ENCODE results near the gene ZDHHC16. TPM values are rescaled to one million over a fixed set of nuclear protein-coding genes. Genes with fewer than 3 reads are reported as not detected.

The ZDHHC16 gene
- total and polyA plus RNA-seq, 2 donors (not counting 1 experiment from before 2014, with no cell fraction given), result 24.1 to 41.5 TPM

DNA sequence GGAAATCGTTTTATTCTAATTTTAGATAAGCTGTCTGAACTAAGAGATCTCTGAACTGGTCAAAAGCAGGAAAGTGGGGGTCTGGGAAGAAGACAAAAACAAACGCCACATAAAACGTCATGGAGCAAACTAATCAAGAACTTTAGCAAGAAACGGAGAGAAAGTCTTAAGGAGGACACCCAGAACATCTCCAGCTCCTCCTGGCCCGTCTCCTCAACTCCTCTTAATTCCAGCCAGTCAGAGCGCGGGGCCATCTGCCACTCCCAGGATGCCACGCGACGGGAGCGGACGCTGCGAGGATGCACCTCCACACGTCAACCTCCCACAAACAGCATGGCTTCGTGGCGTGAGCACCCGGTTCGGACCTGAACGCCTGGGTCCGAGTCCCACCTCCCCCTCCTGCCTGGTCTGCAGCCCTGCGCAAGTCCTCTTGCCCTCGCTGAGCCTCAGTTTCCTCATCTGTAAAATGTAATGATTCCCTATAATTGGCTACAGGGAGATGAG, 51.6 kb downstream of the ZDHHC16 start:
- peak; percentile 68 for DNase-seq
- peak overlapping the region; percentile 95 for H3K9ac ChIP-seq (ENCODE audit: low read length)

More for the DNA sequence above, 51.6 kb downstream of the ZDHHC16 start:
- CTCF ChIA-PET, result no interaction called here
- no peak for ATAC-seq (ENCODE audit: low read depth)
- H3K4me3 ChIP-seq (ENCODE audit: control extremely low read depth in 1 of 5, extremely low read depth in 1 of 5, insufficient read depth in 1 of 5, low read depth in 2 of 5, low read length in 4 of 5), result peak overlapping the region; percentile 92 to 98 (median 96)
- H3K27ac ChIP-seq (ENCODE audit: low read length in 2 of 2), result peak overlapping the region; percentile 77 to 91
- H2AFZ ChIP-seq (ENCODE audit: insufficient read depth, low read depth, low read length, poor library complexity, severe bottlenecking), result peak overlapping the region; percentile 97
- H3K36me3 ChIP-seq (replicated peaks in 1 of 2; ENCODE audit: control extremely low read depth in 1 of 2, control insufficient read depth in 1 of 2, extremely low read depth in 1 of 2, insufficient read depth in 2 of 2, low read length in 1 of 2), result peaks cover 0 to 6% of the 10 kb centered on the region in 2 experiments
- TF ChIP-seq, protein P1, sequence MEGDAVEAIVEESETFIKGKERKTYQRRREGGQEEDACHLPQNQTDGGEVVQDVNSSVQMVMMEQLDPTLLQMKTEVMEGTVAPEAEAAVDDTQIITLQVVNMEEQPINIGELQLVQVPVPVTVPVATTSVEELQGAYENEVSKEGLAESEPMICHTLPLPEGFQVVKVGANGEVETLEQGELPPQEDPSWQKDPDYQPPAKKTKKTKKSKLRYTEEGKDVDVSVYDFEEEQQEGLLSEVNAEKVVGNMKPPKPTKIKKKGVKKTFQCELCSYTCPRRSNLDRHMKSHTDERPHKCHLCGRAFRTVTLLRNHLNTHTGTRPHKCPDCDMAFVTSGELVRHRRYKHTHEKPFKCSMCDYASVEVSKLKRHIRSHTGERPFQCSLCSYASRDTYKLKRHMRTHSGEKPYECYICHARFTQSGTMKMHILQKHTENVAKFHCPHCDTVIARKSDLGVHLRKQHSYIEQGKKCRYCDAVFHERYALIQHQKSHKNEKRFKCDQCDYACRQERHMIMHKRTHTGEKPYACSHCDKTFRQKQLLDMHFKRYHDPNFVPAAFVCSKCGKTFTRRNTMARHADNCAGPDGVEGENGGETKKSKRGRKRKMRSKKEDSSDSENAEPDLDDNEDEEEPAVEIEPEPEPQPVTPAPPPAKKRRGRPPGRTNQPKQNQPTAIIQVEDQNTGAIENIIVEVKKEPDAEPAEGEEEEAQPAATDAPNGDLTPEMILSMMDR (IDR thresholded peaks at IDR 0.05), result no peak
- no peak for TF ChIP-seq EZH2 (IDR thresholded peaks at IDR 0.05; ENCODE audit: borderline replicate concordance, insufficient read depth, low read depth, low read length, poor library complexity, severe bottlenecking)
- no peaks in the 10 kb centered on the region for H3K9me3 ChIP-seq (ENCODE audit: control extremely low read depth in 1 of 3, control insufficient read depth in 2 of 3, insufficient read depth in 1 of 3, low read length in 2 of 3)
- H3K4me3 Mint-ChIP-seq, result peak overlapping the region; percentile 99
- H3K4me2 ChIP-seq (replicated peaks; ENCODE audit: low read depth, low read length, poor library complexity, severe bottlenecking), result peak overlapping the region; percentile 97
- peaks cover 55% of the 10 kb centered on the region for H3K79me2 ChIP-seq (ENCODE audit: control insufficient read depth, insufficient read depth, low read length)
- peaks cover 0 to 24% (median 16%) of the 10 kb centered on the region in 4 experiments for H3K27me3 ChIP-seq (replicated peaks in 1 of 4; ENCODE audit: control extremely low read depth in 1 of 4, control insufficient read depth in 3 of 4, insufficient read depth in 4 of 4, low read length in 3 of 4)
- peak overlapping the region; percentile 99 for H3K27ac Mint-ChIP-seq
- H3K27me3 Mint-ChIP-seq, result peaks cover 26% of the 10 kb centered on the region
- H3K4me1 ChIP-seq (ENCODE audit: control insufficient read depth in 2 of 2, insufficient read depth in 2 of 2, low read length in 2 of 2), result peaks cover 21% of the 10 kb centered on the region in 2 donors
- 0% methylated on average over 19 of the region's 22 CpGs for WGBS (ENCODE audit: insufficient coverage)
- POLR2A ChIA-PET, result interaction anchor here (1.1 kb wide), 1 partner anchor 30 kb away, joined by 3 read pairs; no protein-coding TSS in a partner anchor
- intact Hi-C loops (cut with micrococcal nuclease), result loop anchor here (1.0 to 5.0 kb wide), 7 partner anchors 51 to 1935 kb away; partner anchors contain the start of genes ARHGAP19, EXOSC1, MORN4 and PGAM1
- peaks cover 38% of the 10 kb centered on the region for H3K4me1 Mint-ChIP-seq
- no peaks in the 10 kb centered on the region for H3K9me3 Mint-ChIP-seq (ENCODE audit: insufficient read depth)
- H4K20me1 ChIP-seq (ENCODE audit: control insufficient read depth, insufficient read depth, low read length, poor library complexity, severe bottlenecking), result peaks cover 33% of the 10 kb centered on the region

Measured in B cell (primary cell).